SHP77 treated with DMSO at 0.1 percent for 48 hours (cell line): ENCODE results near the gene PSD2.

Source experiments
- DNase-seq: peaks from one replicate; lab custom pipeline; 2025; lab: John Stamatoyannopoulos, UW

Gene PSD2

GRCh38 chr5:139837711-139838380 is 42.2 kb downstream of the PSD2 start:
- DNase-seq: no peak

- no peak for DNase-seq
Observed at GRCh38 chr5:139838381-139839197, 43.0 kb downstream of the PSD2 start.

GRCh38 chr5:139839232-139839815 is 43.7 kb downstream of the PSD2 start:
- no peak for DNase-seq

DNA sequence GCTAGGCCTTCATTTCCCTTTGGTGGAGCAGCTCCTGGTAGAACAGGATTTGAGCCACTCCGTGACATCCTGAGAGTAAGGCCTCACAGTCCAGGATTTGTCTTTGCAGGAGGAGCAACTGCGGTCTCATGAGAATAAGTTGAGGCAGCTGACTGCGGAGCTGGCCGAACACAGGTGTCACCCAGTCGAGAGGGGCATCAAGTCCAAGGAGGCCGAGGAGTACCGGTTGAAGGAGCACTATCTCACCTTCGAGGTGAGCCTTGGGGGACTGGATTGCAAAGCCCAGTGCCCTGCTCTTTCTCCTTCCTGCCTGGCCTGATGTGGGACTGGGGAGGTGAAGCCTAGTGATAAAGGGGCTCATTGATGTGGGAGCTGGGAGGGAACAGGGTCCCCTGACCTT is 44.3 kb downstream of the PSD2 start:
- no peak for DNase-seq

DNA sequence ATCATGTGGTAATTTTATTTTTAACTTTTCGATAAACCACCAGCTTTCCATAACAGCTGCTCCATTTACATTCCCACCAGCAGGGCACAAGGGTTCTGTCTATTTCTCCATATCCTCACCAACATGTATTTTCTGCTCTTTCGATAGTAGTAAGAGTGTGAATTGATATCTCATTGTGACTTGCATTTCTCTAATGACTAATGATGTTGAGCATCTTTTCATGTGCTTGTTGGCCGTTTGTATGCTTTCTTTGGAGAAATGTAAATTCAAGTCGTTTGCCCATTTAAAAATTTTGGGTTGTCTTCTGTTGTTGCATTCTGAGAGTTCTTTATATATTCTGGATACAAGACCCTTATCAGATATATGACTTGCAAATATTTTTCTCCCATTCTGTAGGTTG is 45.9 kb downstream of the PSD2 start:
- DNase-seq: no peak

DNA sequence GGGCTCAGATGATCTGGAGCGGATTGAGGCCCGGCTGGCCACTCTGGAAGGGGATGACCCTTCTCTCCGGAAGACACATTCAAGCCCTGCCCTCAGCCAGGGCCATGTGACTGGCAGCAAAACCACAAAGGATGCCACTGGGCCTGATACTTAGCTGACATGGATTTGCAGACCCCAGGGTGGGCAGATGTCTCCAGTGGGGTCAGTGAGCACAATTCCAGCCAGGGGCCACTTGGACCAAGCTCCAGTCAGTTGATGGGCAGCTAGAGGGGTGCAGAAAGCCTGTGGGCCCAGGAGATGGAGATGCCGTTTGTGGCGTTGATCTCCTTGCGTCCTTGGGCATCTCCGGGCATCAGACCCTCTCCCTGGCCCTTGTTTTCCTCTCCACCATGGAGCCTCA is 46.7 kb downstream of the PSD2 start:
- no peak for DNase-seq

DNA sequence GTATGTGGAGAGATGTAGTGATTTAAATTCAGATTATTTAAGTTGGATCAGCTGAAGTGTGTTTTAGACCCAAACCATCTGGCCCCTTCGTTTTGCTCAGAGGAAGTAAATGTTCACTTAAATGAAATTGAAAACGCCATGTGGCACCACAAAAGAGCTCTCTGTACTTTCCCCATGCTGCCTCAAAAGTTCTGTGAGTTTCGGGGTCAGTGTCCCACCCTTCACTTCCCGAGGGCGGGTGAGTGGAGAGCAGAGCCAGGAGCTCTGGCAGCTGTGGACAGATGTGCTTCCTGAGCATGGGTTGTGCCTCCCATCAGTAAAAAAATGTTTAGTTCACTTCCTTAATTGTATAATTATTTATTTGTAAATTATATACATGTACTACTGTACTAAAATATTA is 48.4 kb downstream of the PSD2 start:
- no peak for DNase-seq

DNA sequence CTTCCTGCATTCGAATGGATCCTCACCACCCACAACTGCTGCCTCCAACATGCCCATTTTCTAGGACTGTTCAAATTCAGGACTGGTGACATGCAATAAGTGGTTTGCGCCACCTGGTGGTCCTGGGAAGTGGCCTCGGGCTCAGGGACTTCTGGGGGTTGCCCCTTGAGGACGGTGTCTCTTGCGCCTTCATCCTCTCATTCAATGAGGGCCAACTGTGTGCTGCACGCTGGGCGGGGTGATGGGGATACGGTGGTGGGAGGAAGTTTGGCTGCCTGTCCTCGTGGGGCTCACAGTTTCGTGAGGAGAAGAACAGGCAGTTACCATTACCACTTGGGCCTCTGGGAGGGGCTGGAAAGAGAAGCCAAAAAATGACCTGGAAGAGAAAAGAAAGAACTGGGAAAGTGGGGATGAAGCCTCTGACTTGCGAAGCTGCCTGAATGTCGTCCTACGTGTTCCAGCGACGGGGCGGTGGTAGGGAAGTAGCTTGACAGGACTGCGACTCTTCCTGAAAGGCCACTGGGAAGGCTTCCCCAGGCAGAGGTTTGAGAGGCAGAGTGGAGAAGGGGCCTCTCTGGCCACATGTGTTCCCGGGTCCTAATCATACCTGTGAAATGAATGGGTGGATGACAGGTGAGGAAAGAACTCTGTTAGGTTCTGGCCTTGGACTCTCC is 49.0 kb downstream of the PSD2 start:
- DNase-seq: peak; percentile 32

GRCh38 chr5:139845846-139846681 is 50.5 kb downstream of the PSD2 start:
- DNase-seq: no peak

DNA sequence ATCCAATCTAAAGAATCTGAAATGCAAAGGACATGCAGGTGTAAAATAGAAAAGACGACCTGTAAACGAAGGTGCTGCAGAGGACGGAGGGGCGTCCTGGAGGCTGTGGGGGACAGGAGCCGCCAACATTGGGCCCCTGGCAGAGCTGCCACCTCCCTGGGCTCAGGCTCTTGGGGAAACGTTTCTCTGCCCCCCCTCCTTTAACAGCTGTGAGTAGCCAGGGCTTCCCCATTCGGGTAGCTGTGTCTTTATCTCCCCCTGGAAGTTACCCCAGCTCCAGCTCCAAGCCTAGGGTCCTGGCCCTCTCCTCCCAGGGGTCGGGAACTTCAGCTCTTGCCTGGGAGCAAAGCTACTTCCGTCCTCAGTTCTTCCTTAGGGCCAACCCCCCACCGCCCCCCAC is 51.5 kb downstream of the PSD2 start:
- DNase-seq: no peak

DNA sequence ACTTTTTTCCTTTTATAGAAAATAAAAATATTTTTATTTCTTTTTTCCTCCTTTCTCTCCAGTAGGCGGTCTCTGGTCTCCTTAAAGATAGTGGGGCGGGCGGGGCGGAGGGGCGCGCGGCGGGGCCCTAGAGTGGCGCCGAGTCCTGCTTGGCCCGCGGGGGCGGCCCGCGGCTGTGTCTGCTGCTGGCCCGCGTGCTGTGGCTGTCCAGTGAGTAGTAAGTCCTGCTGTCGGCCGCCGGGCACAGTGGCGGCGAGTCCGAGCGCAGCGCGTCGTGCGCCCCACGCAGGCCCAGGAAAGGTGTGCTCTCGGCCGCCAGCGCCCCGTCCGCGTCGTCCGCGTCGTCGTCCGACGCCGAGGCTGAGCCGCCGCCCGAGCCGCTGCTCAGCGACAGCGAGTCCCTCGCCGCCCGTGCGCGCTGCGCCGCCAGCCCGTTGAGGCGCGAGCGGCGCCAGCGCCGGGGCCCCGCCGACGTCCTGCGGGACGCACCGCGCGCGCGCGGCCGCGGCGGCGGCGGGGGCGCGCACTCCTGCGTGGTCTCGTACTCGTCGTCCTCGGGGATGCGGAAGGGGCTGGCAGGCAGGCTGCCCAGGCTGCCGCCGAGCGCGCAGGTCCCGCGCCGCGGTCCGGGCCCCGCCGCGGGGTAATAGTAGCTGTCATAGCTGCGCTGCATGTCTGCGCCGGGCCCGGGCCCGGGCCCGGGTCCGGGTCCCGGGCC is 52.3 kb downstream of the PSD2 start:
- no peak for DNase-seq

- no peak for DNase-seq
Observed at GRCh38 chr5:139848508-139849100, 53.0 kb downstream of the PSD2 start.

GRCh38 chr5:139849501-139849900 is 53.9 kb downstream of the PSD2 start:
- no peak for DNase-seq

DNA sequence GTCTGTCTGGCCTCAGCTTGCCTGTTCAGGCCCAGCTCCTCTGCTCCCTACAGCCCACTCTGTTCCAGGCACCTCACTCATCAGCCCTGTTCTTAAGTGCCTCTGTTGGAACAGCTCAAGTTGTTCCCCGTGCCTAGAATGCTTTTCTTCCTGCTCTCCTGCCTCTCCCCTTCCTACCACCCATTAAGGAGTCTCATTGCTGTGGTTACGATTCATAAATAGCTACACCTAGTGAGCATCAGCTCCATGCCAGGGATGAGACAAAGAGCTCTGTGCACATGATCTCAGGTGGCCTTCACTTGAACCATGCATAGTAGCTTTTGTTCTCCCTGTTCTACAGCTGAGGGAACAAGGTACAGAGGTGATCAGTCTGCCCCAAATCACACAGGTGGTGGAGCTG is 54.3 kb downstream of the PSD2 start:
- DNase-seq: no peak

DNA sequence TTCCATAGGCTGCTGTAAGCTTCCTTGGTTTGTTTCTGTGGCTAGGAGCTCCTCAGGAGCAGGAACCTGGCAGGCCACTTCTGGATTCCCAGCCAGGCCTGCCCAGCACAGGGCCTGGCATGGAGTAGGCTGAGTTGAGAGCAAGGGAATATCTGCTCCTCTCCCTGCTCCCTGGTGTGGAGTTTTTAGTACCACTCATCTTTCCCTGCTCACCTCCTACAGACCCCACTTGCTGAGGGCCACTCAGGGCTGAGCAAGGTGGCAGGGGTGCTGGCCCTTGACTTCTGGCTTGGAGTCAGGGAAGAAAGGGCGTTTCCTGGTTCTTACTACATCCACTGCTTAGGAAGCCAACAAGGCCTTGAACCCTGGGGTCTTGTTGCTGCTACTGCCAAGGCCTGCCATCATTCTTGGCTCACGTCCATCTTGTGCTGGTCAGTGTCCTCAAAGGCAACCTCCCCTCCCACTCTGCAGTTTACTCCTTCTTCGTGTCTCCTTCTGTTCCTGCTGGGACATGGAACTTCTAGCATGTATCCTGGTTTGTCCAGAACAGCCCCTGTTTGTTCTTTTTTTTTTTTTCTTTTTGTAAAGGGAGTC is 54.9 kb downstream of the PSD2 start:
- no peak for DNase-seq

- DNase-seq: no peak
Observed at GRCh38 chr5:139851558-139851957, 56.0 kb downstream of the PSD2 start.

- DNase-seq: no peak
Observed at GRCh38 chr5:139852696-139853095, 57.1 kb downstream of the PSD2 start.

GRCh38 chr5:139854029-139854605 is 58.5 kb downstream of the PSD2 start:
- no peak for DNase-seq

DNA sequence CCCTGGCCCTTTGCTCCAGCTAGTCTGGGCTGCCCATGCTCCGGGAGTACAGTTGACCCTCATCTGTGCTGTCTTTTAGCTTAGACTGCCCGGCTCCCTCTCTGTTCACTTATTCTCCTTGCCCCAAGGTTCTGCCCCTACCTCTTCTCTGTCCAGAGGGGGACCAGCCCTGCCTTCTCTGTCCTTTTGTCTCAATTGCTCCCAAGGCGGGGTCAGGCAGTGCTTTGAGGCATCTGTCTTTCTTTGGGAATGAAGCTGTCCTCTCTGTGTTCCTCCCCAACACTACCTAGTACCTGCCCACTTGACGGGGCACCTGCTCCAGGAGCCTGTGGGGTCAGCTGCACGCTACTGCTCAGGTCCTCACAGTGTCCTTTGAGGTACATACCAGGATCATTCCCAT is 59.3 kb downstream of the PSD2 start:
- no peak for DNase-seq

DNA sequence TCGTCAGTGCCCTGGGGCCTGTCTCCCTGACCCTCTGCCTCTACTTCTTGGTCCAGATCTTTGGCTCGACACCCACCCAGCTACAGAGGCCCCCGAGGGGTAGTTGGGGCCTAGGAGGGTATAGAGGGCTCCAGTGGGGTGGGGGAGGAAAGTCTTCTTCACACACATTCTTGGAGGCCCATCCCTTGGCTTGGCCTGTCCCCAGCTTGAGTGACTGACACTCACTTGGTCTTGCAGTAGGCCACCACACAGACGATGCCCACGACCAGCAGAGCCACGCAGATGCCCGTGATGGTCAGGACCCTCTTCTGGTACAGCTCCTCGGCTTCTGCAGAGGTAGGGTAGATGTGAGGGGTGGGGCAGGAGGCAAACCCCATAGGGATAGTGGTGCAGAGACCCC is 59.8 kb downstream of the PSD2 start:
- DNase-seq: no peak
